Measurements from ENCODE around the gene DDX21.
"Not testable (repeated sequence)": the region's sequence is repeated elsewhere in the genome, so short reads cannot be mapped to it uniquely, and the experiment has no call there.

The DDX21 gene

GRCh38 chr10:69007260-69007659, 51.3 kb downstream of the DDX21 start:
- TF ChIP-seq ZC3H10 (CRISPR knock-in tag; IDR thresholded peaks at IDR 0.05) (no peak), TOX (CRISPR knock-in tag; IDR thresholded peaks at IDR 0.05; ENCODE audit: borderline replicate concordance) (no peak), ZNF565 (CRISPR knock-in tag; conservative IDR thresholded peaks at IDR 0.05; ENCODE audit: low read depth) (no peak), ZFP30 (CRISPR knock-in tag; IDR thresholded peaks at IDR 0.05) (no peak), OSR1 (CRISPR knock-in tag; IDR thresholded peaks at IDR 0.05) (no peak), GLIS3 (CRISPR knock-in tag; IDR thresholded peaks at IDR 0.05) (no peak), ZFP3 (CRISPR knock-in tag; IDR thresholded peaks at IDR 0.05) (no peak), ARNTL (CRISPR knock-in tag; IDR thresholded peaks at IDR 0.05; ENCODE audit: borderline replicate concordance, low read depth) (no peak), BACH2 (CRISPR knock-in tag; IDR thresholded peaks at IDR 0.05; ENCODE audit: borderline replicate concordance) (no peak), POU6F1 (CRISPR knock-in tag; IDR thresholded peaks at IDR 0.05; ENCODE audit: borderline replicate concordance, low read depth) (no peak), CSDC2 (CRISPR knock-in tag; IDR thresholded peaks at IDR 0.05) (no peak), PATZ1 (CRISPR knock-in tag; IDR thresholded peaks at IDR 0.05; ENCODE audit: borderline replicate concordance) (no peak), ESRRG (CRISPR knock-in tag; IDR thresholded peaks at IDR 0.05) (no peak), TCF4 (CRISPR knock-in tag; IDR thresholded peaks at IDR 0.05; ENCODE audit: borderline replicate concordance) (no peak), ZNF70 (CRISPR knock-in tag; IDR thresholded peaks at IDR 0.05) (no peak), ISL1 (CRISPR knock-in tag; IDR thresholded peaks at IDR 0.05) (no peak), CSRNP3 (CRISPR knock-in tag; IDR thresholded peaks at IDR 0.05) (no peak)
- TF ChIP-seq, protein P1, sequence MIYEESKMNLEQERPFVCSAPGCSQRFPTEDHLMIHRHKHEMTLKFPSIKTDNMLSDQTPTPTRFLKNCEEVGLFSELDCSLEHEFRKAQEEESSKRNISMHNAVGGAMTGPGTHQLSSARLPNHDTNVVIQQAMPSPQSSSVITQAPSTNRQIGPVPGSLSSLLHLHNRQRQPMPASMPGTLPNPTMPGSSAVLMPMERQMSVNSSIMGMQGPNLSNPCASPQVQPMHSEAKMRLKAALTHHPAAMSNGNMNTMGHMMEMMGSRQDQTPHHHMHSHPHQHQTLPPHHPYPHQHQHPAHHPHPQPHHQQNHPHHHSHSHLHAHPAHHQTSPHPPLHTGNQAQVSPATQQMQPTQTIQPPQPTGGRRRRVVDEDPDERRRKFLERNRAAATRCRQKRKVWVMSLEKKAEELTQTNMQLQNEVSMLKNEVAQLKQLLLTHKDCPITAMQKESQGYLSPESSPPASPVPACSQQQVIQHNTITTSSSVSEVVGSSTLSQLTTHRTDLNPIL (CRISPR knock-in tag; IDR thresholded peaks at IDR 0.05; ENCODE audit: low read depth), result no peak
- TF ChIP-seq, protein P2, sequence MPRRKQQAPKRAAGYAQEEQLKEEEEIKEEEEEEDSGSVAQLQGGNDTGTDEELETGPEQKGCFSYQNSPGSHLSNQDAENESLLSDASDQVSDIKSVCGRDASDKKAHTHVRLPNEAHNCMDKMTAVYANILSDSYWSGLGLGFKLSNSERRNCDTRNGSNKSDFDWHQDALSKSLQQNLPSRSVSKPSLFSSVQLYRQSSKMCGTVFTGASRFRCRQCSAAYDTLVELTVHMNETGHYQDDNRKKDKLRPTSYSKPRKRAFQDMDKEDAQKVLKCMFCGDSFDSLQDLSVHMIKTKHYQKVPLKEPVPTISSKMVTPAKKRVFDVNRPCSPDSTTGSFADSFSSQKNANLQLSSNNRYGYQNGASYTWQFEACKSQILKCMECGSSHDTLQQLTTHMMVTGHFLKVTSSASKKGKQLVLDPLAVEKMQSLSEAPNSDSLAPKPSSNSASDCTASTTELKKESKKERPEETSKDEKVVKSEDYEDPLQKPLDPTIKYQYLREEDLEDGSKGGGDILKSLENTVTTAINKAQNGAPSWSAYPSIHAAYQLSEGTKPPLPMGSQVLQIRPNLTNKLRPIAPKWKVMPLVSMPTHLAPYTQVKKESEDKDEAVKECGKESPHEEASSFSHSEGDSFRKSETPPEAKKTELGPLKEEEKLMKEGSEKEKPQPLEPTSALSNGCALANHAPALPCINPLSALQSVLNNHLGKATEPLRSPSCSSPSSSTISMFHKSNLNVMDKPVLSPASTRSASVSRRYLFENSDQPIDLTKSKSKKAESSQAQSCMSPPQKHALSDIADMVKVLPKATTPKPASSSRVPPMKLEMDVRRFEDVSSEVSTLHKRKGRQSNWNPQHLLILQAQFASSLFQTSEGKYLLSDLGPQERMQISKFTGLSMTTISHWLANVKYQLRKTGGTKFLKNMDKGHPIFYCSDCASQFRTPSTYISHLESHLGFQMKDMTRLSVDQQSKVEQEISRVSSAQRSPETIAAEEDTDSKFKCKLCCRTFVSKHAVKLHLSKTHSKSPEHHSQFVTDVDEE (CRISPR knock-in tag; IDR thresholded peaks at IDR 0.05), result no peak
- ATAC-seq, result no peak

DNA sequence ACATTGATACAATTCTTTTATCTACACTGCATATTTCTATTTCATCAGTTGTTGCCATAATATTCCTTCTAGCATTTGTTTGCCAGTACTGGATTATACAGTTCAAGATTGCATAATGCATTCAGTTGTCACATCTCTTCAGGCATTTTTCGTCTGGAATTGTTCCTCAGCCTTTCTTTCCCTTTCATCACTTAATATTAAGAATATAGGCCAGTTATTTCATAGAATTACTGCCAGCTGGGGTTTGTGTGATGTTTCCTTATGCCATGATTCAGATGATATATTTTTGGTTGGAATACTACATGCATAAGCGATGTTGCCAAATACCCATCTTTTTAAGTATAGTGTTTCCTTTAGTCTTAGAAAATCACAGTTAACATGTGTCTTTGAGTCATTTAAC, 53.4 kb downstream of the DDX21 start:
- TF ChIP-seq ARNTL (CRISPR knock-in tag; IDR thresholded peaks at IDR 0.05; ENCODE audit: borderline replicate concordance, low read depth) (no peak), CSDC2 (CRISPR knock-in tag; IDR thresholded peaks at IDR 0.05) (no peak), TOX (CRISPR knock-in tag; IDR thresholded peaks at IDR 0.05; ENCODE audit: borderline replicate concordance) (no peak)
- no peak for ATAC-seq

DNA sequence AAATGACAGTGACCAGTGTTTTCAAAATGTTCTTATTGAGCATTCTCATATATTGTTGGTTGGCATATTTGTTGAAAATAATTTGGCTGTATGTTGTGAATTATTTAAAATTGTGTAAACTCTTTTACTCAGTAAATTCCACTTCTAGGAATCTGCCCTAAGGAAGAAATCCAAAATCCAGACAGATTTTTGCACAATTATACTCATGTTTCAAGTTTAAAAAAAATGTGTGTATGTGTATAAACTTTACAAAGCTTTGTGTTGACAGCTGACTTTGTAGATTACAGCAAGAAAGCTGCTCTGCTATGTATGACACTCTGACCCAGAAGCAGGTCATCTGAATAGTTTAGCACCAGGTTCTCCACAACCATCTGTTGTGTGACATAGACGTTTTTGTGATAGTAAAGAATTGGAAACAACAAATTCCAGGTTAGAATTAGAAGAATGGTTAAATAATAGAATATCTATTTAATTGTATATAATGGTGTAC, 54.2 kb downstream of the DDX21 start:
- TF ChIP-seq RARB (CRISPR knock-in tag; IDR thresholded peaks at IDR 0.05) (no peak), ZNF70 (CRISPR knock-in tag; IDR thresholded peaks at IDR 0.05) (no peak), ZNF565 (CRISPR knock-in tag; conservative IDR thresholded peaks at IDR 0.05; ENCODE audit: low read depth) (no peak), POU6F1 (CRISPR knock-in tag; IDR thresholded peaks at IDR 0.05; ENCODE audit: borderline replicate concordance, low read depth) (no peak)
- TF ChIP-seq, protein P2 (CRISPR knock-in tag; IDR thresholded peaks at IDR 0.05), result no peak
- no peak for ATAC-seq

DNA sequence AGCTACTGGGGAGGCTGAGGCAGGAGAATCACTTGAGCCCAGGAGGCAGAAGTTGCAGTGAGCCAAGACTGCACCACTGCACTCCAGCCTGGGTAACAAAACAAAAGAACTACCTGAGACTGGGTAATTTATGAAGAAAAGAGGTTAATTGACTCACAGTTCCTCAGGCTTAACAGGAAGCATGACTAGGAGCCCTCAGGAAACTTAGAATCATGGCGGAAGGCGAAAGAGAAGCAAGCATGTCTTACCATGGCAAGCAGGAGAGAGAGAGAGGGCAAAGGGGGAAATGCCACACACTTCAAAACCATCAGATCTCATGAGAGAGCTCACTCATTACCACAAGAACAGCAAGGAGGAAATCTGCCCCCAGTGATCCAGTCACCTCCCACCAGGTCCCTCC, 56.8 kb downstream of the DDX21 start:
- not testable (repeated sequence) for ATAC-seq

All from SK-N-SH treated with all-trans-retinoic acid at 6 μM for 48 hours (cell line).